ENCODE data around the gene AIF1L. TPM values are rescaled to one million over a fixed set of nuclear protein-coding genes. Genes with fewer than 3 reads are reported as not detected.

The AIF1L gene
- polyA plus RNA-seq, 1 experiment = 0.05 TPM

GRCh38 chr9:131082774-131083512 is 13.4 kb upstream of the AIF1L start:
- CTCF ChIA-PET = no interaction called here
- POLR2A ChIA-PET = no interaction called here

GRCh38 chr9:131084661-131085369 is 11.5 kb upstream of the AIF1L start:
- ChIA-PET CTCF (interaction anchor here (0.7 kb wide), 1 partner anchor 23 kb away, joined by 3 read pairs; no protein-coding TSS in a partner anchor), POLR2A (no interaction called here)
- Histone ChIP-seq H3K27me3 (ENCODE audit: control insufficient read depth, insufficient read depth, low read length) (peaks cover 8% of the 10 kb centered on the region), H3K36me3 (ENCODE audit: control insufficient read depth, insufficient read depth, low read length) (no peaks in the 10 kb centered on the region), H3K4me3 (ENCODE audit: low read depth, low read length) (no peak overlapping the region)
- DNase-seq (ENCODE audit: low read depth) = no peak
- no peak for TF ChIP-seq CTCF (IDR thresholded peaks at IDR 0.05; ENCODE audit: insufficient read depth, low read depth, low read length)

More at GRCh38 chr9:131082774-131083512, 13.4 kb upstream of the AIF1L start:
- DNase-seq (ENCODE audit: low read depth) = no peak
- Histone ChIP-seq H3K27me3 (ENCODE audit: control insufficient read depth, insufficient read depth, low read length) (peaks cover 7% of the 10 kb centered on the region), H3K4me3 (ENCODE audit: low read depth, low read length) (no peak overlapping the region), H3K36me3 (ENCODE audit: control insufficient read depth, insufficient read depth, low read length) (no peaks in the 10 kb centered on the region)
- TF ChIP-seq CTCF (IDR thresholded peaks at IDR 0.05; ENCODE audit: insufficient read depth, low read depth, low read length) = no peak

GRCh38 chr9:131085370-131086122 is 10.8 kb upstream of the AIF1L start:
- TF ChIP-seq CTCF (IDR thresholded peaks at IDR 0.05; ENCODE audit: insufficient read depth, low read depth, low read length) = no peak
- CTCF ChIA-PET = no interaction called here
- Histone ChIP-seq H3K36me3 (ENCODE audit: control insufficient read depth, insufficient read depth, low read length) (no peaks in the 10 kb centered on the region), H3K4me3 (ENCODE audit: low read depth, low read length) (no peak overlapping the region), H3K27me3 (ENCODE audit: control insufficient read depth, insufficient read depth, low read length) (peaks cover 8% of the 10 kb centered on the region)
- DNase-seq (ENCODE audit: low read depth) = no peak
- POLR2A ChIA-PET = no interaction called here

- no peak for DNase-seq (ENCODE audit: low read depth)
- CTCF ChIA-PET = interaction anchor here (1.0 kb wide), 2 partner anchors 11 to 30 kb away, joined by 3 to 4 read pairs; no protein-coding TSS in a partner anchor
- TF ChIP-seq CTCF (IDR thresholded peaks at IDR 0.05; ENCODE audit: insufficient read depth, low read depth, low read length) = no peak
- POLR2A ChIA-PET = no interaction called here
- Histone ChIP-seq H3K4me3 (ENCODE audit: low read depth, low read length) (no peak overlapping the region), H3K36me3 (ENCODE audit: control insufficient read depth, insufficient read depth, low read length) (no peaks in the 10 kb centered on the region), H3K27me3 (ENCODE audit: control insufficient read depth, insufficient read depth, low read length) (peaks cover 12% of the 10 kb centered on the region)
Measured at GRCh38 chr9:131087354-131087893, 8.9 kb upstream of the AIF1L start.
